Body of pancreas (tissue), 4 donors: ENCODE results near the gene MRTFA.

Experiments used
- CTCF ChIP-seq, 7 experiments: fragments of 450-650 bp in 4 of 7; fragments of 200-600 bp in 3 of 7; sonication (generic) in 3 of 7; IDR thresholded peaks; one replicate each; pipeline ENCODE4 v1.5.1; 2016 to 2019; ENCODE audit warnings: antibody characterized with exemption in 7 of 7
- POLR2A ChIP-seq, 3 donors: fragments of 450-650 bp; IDR thresholded peaks; one replicate each; pipeline ENCODE4 v1.6.1; 2016; ENCODE audit warnings: antibody characterized with exemption in 3 of 3, mild to moderate bottlenecking in 2 of 3

GRCh38 chr22:40453671-40454070 is 182.8 kb downstream of the MRTFA start:
- no peak for TF ChIP-seq POLR2A (IDR thresholded peaks at IDR 0.05)
- no peak for TF ChIP-seq CTCF (IDR thresholded peaks at IDR 0.05)
